ENCODE results near the gene ATOH7.
"Not testable (repeated sequence)": the region's sequence is repeated elsewhere in the genome, so short reads cannot be mapped to it uniquely, and the experiment has no call there.

The ATOH7 gene

GRCh38 chr10:68237173-68237572, 5.3 kb upstream of the ATOH7 start:
- DNase-seq (ENCODE audit: low read depth), result no peak

- no peak for DNase-seq (ENCODE audit: low read depth)
Observed at GRCh38 chr10:68235581-68235980, 3.7 kb upstream of the ATOH7 start.

- no peak for DNase-seq (ENCODE audit: low read depth)
Observed at GRCh38 chr10:68235111-68235510, 3.2 kb upstream of the ATOH7 start.

GRCh38 chr10:68233046-68233445, 1.1 kb upstream of the ATOH7 start:
- no peak for DNase-seq (ENCODE audit: low read depth)

- DNase-seq (ENCODE audit: low read depth), result peak; percentile 48
Observed at GRCh38 chr10:68231106-68231816, 652 bp downstream of the ATOH7 start.

- DNase-seq (ENCODE audit: low read depth), result no peak
Observed at GRCh38 chr10:68230268-68230667, 1.6 kb downstream of the ATOH7 start.

- DNase-seq (ENCODE audit: low read depth), result no peak
Observed at GRCh38 chr10:68224810-68225209, 7.1 kb downstream of the ATOH7 start.

GRCh38 chr10:68223535-68224165, 8.3 kb downstream of the ATOH7 start:
- no peak for DNase-seq (ENCODE audit: low read depth)

GRCh38 chr10:68222391-68222790, 9.5 kb downstream of the ATOH7 start:
- DNase-seq (ENCODE audit: low read depth), result no peak

- no peak for DNase-seq (ENCODE audit: low read depth)
Observed at GRCh38 chr10:68221196-68221595, 10.7 kb downstream of the ATOH7 start.

GRCh38 chr10:68218786-68219185, 13.1 kb downstream of the ATOH7 start:
- no peak for DNase-seq (ENCODE audit: low read depth)

- DNase-seq (ENCODE audit: low read depth), result no peak
Observed at GRCh38 chr10:68212721-68213352, 19.1 kb downstream of the ATOH7 start.

GRCh38 chr10:68211669-68212068, 20.2 kb downstream of the ATOH7 start:
- DNase-seq (ENCODE audit: low read depth), result no peak

- DNase-seq (ENCODE audit: low read depth), result no peak
Observed at GRCh38 chr10:68208424-68209042, 23.4 kb downstream of the ATOH7 start.

- no peak for DNase-seq (ENCODE audit: low read depth)
Observed at GRCh38 chr10:68202960-68203353, 29.0 kb downstream of the ATOH7 start.

- no peak for DNase-seq (ENCODE audit: low read depth)
Observed at GRCh38 chr10:68196701-68197100, 35.2 kb downstream of the ATOH7 start.

GRCh38 chr10:68195776-68196175, 36.1 kb downstream of the ATOH7 start:
- DNase-seq (ENCODE audit: low read depth), result not testable (repeated sequence)

GRCh38 chr10:68194290-68194689, 37.6 kb downstream of the ATOH7 start:
- no peak for DNase-seq (ENCODE audit: low read depth)

GRCh38 chr10:68192113-68192512, 39.8 kb downstream of the ATOH7 start:
- DNase-seq (ENCODE audit: low read depth), result no peak

GRCh38 chr10:68188835-68189234, 43.1 kb downstream of the ATOH7 start:
- no peak for DNase-seq (ENCODE audit: low read depth)

- DNase-seq (ENCODE audit: low read depth), result no peak
Observed at GRCh38 chr10:68185085-68185484, 46.8 kb downstream of the ATOH7 start.

- DNase-seq (ENCODE audit: low read depth), result no peak
Observed at GRCh38 chr10:68184546-68184945, 47.4 kb downstream of the ATOH7 start.

All from activated T-cell treated with anti-CD3 and anti-CD28 coated beads for 48 hours (primary cell).